Mucosa of gallbladder (tissue), 1 donor: ENCODE results near the gene SPTA1. TPM values are rescaled to one million over a fixed set of nuclear protein-coding genes. Genes with fewer than 3 reads are reported as not detected.

Source experiments
- DNase-seq: peaks from one replicate; pipeline ENCODE4 v3.0.0-alpha.2; 2020; ENCODE audit warnings: low spot score
- total RNA-seq: library from RNA; stranded (reverse); gene quantifications from one replicate; pipeline ENCODE4 v1.2.1, GENCODE V29; 2021
- donor health status: DM: no; HTN: no; CAD: no.

Gene SPTA1
- total RNA-seq, 1 donor from 2014 or later = 0.23 TPM

DNA sequence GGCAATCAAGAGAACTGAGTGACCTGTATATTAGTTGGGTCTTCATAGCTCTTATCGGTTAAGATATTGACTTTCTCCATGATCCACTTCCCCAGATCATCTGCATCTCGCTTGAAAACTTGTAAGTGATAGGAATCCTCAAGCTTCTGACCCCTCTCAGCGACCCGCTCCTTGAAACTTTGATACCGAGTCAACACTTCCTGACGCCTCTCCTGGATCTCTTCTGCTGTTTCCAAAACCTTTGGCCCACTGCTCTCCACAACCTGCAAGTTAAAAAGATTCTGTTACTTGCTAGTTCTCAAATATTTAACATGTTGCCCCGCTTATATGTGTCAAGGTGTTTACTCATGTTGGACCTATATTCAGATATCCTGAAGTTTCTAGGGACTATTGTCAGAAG lies 1.4 kb downstream of the SPTA1 start:
- DNase-seq = no peak

DNA sequence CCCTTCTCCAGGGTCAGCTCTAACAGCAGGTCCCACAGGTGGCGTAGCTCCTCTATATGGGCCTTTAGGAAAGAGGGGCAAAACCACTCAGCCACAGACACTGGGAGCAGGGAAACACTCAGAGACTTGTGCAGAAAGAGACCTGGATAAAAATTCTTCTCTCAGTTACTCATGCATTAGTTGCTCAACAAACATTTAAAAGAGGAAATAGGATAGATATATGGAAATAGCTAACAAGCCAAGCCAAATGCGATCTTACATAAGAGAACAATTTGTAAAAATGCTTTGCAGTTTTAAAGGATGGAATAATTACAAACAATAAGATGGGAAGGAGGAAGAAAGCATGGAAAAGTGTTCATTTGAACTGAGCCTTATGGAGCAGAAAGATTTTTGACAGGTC lies 4.9 kb downstream of the SPTA1 start:
- no peak for DNase-seq

DNA sequence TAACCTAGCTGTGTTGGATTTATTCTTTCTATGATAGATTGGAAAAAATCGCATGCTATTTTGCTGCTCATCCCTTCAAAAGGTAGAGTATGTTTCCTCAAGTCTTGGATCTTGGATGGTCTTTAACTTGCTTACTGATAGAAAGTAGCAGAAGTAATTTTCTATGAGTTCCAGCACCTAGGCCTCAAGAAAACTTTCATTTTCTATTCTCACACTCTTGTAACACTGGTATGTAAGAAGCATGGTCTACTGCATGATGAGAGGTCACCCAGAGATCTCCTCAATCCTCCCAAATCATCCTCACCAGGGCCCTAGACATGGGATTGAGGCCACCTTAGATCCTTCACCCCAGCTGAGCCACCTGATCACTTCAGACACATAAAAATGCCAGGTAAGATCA lies 7.2 kb downstream of the SPTA1 start:
- DNase-seq = no peak

- no peak for DNase-seq
Observed at GRCh38 chr1:158675563-158676323, 10.8 kb downstream of the SPTA1 start.

DNA sequence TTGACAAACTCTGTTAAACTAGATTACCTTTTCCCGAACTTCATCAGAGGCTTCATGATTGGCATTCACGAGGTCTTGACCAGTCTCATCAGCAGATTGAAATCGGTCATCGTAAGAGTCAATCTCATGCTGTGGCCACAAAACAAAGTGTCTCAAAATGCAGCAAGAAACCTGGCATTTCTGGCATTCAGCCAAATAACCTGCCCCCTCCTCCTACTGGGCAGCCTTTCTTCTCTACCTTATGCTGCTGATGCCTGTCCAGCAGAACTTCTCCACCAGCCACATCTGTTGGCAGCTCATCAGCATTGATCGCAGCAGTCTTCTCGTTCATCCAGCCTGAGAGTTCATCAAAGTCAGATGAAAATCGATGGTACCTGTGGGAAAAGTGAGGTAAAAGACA lies 12.2 kb downstream of the SPTA1 start:
- no peak for DNase-seq

GRCh38 chr1:158666037-158666436 lies 20.5 kb downstream of the SPTA1 start:
- no peak for DNase-seq

- no peak for DNase-seq
Observed at GRCh38 chr1:158654571-158654970, 31.9 kb downstream of the SPTA1 start.

GRCh38 chr1:158654086-158654485 lies 32.4 kb downstream of the SPTA1 start:
- no peak for DNase-seq

GRCh38 chr1:158652721-158653334 lies 33.7 kb downstream of the SPTA1 start:
- DNase-seq = no peak

GRCh38 chr1:158649052-158649451 lies 37.5 kb downstream of the SPTA1 start:
- no peak for DNase-seq

DNA sequence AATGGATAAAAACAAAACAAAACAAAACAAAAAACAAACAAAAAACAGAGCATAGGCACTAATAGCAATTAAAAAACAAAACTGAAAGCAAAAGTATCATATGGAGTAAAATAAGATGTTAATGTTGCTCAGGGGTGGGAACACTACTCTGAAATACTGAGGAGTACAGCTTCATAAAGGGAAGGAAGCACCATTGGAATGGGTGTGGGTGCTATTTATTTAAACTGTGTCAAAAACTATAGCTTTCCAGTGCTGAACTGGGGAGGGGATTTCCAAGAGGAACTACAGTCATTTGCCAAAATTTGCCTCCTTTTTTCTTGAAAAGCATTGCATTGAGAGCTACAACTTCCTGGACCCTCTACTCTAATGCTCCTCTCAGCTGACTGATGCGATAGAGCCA lies 40.0 kb downstream of the SPTA1 start:
- DNase-seq = no peak

- no peak for DNase-seq
Observed at GRCh38 chr1:158644449-158644848, 42.1 kb downstream of the SPTA1 start.

GRCh38 chr1:158638904-158639303 lies 47.6 kb downstream of the SPTA1 start:
- DNase-seq = no peak

- no peak for DNase-seq
Observed at GRCh38 chr1:158638146-158638545, 48.4 kb downstream of the SPTA1 start.

DNA sequence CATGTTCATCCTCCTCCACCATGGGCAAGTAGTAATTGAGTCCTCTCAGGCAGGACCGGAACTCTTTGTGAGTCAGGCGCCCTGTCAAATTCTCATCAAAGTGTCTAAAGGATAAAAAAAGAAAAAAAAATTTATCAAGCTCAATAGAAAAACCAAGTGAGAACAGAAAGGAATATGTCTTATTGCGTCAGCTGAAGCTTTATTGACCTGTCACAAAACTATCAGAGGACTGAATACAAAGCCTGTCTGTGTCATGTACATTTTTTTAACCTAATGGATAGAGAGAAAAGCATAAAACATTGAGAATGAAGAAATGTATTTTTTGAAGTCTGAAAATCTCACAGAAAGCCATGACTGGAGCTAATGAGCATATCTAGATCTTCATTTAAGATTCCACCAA lies 72.8 kb downstream of the SPTA1 start:
- no peak for DNase-seq

- no peak for DNase-seq
Observed at GRCh38 chr1:158611916-158612315, 74.6 kb downstream of the SPTA1 start.

DNA sequence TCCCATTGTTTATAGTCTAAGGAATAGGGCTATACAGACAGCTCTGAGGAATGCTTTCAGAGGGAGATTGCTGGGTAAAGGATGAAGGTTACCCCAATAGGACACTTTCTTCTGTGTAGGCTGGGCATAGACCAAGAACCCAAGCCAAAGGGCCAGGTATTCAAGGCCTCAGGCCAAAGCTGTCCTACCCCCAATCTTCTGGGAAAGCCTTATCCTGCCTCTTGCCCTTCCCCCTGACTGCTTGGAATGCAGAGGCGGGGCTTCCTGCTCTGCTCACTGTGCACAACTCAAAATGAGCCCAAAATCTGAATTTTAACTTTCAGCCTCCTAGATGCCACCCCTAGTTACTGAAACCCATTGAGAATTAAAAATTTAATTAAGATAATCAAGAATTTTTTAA lies 79.2 kb downstream of the SPTA1 start:
- no peak for DNase-seq

DNA sequence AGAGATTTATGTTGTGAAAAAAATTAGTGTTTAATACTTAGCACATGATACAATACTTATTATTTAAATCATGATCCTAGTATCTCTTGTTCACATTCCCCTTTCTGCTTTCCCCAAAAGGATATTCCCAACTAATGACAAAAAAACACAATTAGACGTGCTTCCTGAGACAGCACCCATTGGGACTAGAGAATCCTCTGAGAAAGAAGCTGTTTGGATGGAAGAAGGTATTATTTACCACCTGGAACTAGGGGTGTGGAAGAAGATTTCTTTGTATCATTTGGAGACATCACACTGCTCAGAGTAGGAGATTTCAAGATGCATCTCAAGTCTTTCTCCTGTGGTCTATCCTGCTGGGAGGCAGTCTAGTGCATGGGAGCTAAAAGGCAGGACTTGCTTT lies 81.5 kb downstream of the SPTA1 start, which contains the start of gene OR10Z1:
Gene OR10Z1, plus strand, starts transcription at position 301 of the 400 bp plus-strand sequence. CDS start 1,171 bp downstream, outside the sequence.
- no peak for DNase-seq

DNA sequence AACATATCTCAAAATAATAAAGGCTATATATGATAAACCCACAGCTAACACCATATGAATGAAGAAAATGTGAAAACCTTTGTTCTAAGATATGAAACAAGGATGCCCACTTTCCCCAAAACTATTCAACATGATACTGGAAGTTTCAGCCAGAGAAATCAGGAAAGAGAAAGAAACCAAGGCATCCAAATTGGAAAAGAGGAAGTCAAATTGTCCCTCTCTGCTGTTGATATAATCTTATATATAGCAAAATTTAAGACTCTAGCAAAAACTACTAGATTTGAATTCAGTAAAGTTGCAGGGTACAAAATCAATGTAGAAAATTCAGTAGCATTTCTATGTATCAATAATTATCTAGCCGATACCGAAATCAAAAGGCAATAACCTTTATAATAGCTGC lies 85.8 kb downstream of the SPTA1 start:
- DNase-seq = no peak

DNA sequence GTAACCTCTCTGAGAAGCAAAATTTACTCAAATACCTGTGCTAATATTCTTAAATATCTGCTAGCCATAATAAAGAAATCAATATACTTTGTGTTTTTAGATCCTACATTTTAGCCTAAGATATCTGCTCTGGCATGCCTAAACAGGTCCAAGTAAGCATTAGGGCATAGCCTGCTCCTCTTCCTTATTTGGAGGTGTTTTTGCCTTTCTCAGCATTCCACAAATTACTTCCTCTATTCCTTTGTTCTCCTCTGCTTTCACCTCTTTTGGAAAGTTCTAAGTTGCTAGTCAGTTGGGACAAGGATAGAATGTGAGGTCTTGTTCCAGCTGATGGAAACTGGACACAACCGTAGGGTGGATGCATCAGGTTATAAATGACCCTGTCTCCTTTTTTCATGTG lies 99.6 kb downstream of the SPTA1 start:
- no peak for DNase-seq

GRCh38 chr1:158583962-158584361 lies 102.6 kb downstream of the SPTA1 start:
- DNase-seq = no peak

GRCh38 chr1:158579733-158580132 lies 106.8 kb downstream of the SPTA1 start, which contains the start of gene OR10X1:
OR10X1 (minus strand) TSS chr1:158579899; CDS start chr1:158579899, 0 bp downstream.
- DNase-seq = no peak

- no peak for DNase-seq
Observed at GRCh38 chr1:158577561-158577960, 109.0 kb downstream of the SPTA1 start.
